Measurements from ENCODE around the gene SGMS1. TPM values are rescaled to one million over a fixed set of nuclear protein-coding genes. Genes with fewer than 3 reads are reported as not detected.

Gene SGMS1
- total RNA-seq, 2 experiments from 2014 or later, result 20.4 to 21.0 TPM

- POLR2A ChIA-PET, result no interaction called here
- no peak overlapping the region for H3K4me3 Mint-ChIP-seq
- peaks cover 10% of the 10 kb centered on the region for H3K4me1 Mint-ChIP-seq
- H3K27me3 Mint-ChIP-seq, result no peaks in the 10 kb centered on the region
- H3K36me3 Mint-ChIP-seq, result peaks cover 24% of the 10 kb centered on the region
- ATAC-seq (ENCODE audit: low read depth) (no peak), DNase-seq (no peak)
- H3K27ac Mint-ChIP-seq, result no peak overlapping the region
- no peaks in the 10 kb centered on the region for H3K9me3 Mint-ChIP-seq
These were observed 298.9 kb downstream of the SGMS1 start for GRCh38 chr10:50324680-50325393.

- Mint-ChIP-seq H3K4me3 (no peak overlapping the region), H3K27ac (no peak overlapping the region), H3K36me3 (peaks cover 27% of the 10 kb centered on the region), H3K9me3 (no peaks in the 10 kb centered on the region), H3K4me1 (peaks cover 10% of the 10 kb centered on the region), H3K27me3 (no peaks in the 10 kb centered on the region)
- POLR2A ChIA-PET, result no interaction called here
- DNase-seq, result no peak
- no peak for ATAC-seq (ENCODE audit: low read depth)
These were observed 299.7 kb downstream of the SGMS1 start for GRCh38 chr10:50324046-50324445.

GRCh38 chr10:50322077-50322476 is 301.7 kb downstream of the SGMS1 start:
- Mint-ChIP-seq H3K27ac (no peak overlapping the region), H3K36me3 (peaks cover 30% of the 10 kb centered on the region), H3K27me3 (no peaks in the 10 kb centered on the region), H3K4me3 (no peak overlapping the region), H3K4me1 (peaks cover 10% of the 10 kb centered on the region), H3K9me3 (no peaks in the 10 kb centered on the region)
- ATAC-seq (ENCODE audit: low read depth), result no peak
- POLR2A ChIA-PET, result no interaction called here
- no peak for DNase-seq

GRCh38 chr10:50318129-50318528 is 305.6 kb downstream of the SGMS1 start:
- no peaks in the 10 kb centered on the region for H3K27me3 Mint-ChIP-seq
- H3K27ac Mint-ChIP-seq, result no peak overlapping the region
- no peaks in the 10 kb centered on the region for H3K9me3 Mint-ChIP-seq
- H3K4me3 Mint-ChIP-seq, result no peak overlapping the region
- POLR2A ChIA-PET, result no interaction called here
- DNase-seq, result no peak
- peaks cover 29% of the 10 kb centered on the region for H3K36me3 Mint-ChIP-seq
- H3K4me1 Mint-ChIP-seq, result peaks cover 7% of the 10 kb centered on the region
- no peak for ATAC-seq (ENCODE audit: low read depth)

GRCh38 chr10:50316695-50317648 is 306.8 kb downstream of the SGMS1 start:
- Mint-ChIP-seq H3K27ac (no peak overlapping the region), H3K36me3 (peaks cover 32% of the 10 kb centered on the region), H3K27me3 (no peaks in the 10 kb centered on the region), H3K4me1 (peaks cover 13% of the 10 kb centered on the region), H3K9me3 (peaks cover 2% of the 10 kb centered on the region), H3K4me3 (no peak overlapping the region)
- ATAC-seq (ENCODE audit: low read depth), result no peak
- POLR2A ChIA-PET, result no interaction called here
- DNase-seq, result no peak

GRCh38 chr10:50316174-50316573 is 307.6 kb downstream of the SGMS1 start:
- no peaks in the 10 kb centered on the region for H3K27me3 Mint-ChIP-seq
- peaks cover 2% of the 10 kb centered on the region for H3K9me3 Mint-ChIP-seq
- peaks cover 13% of the 10 kb centered on the region for H3K4me1 Mint-ChIP-seq
- H3K27ac Mint-ChIP-seq, result no peak overlapping the region
- no peak for ATAC-seq (ENCODE audit: low read depth)
- no peak for DNase-seq
- POLR2A ChIA-PET, result no interaction called here
- H3K4me3 Mint-ChIP-seq, result no peak overlapping the region
- peaks cover 33% of the 10 kb centered on the region for H3K36me3 Mint-ChIP-seq

- no peaks in the 10 kb centered on the region for H3K27me3 Mint-ChIP-seq
- H3K4me3 Mint-ChIP-seq, result no peak overlapping the region
- ATAC-seq (ENCODE audit: low read depth), result no peak
- peaks cover 2% of the 10 kb centered on the region for H3K9me3 Mint-ChIP-seq
- POLR2A ChIA-PET, result no interaction called here
- H3K27ac Mint-ChIP-seq, result no peak overlapping the region
- peaks cover 13% of the 10 kb centered on the region for H3K4me1 Mint-ChIP-seq
- no peak for DNase-seq
- peaks cover 35% of the 10 kb centered on the region for H3K36me3 Mint-ChIP-seq
These were observed 308.3 kb downstream of the SGMS1 start for GRCh38 chr10:50315424-50315823.

- POLR2A ChIA-PET, result no interaction called here
- DNase-seq (no peak), ATAC-seq (ENCODE audit: low read depth) (no peak)
- peaks cover 2% of the 10 kb centered on the region for H3K9me3 Mint-ChIP-seq
- peaks cover 38% of the 10 kb centered on the region for H3K36me3 Mint-ChIP-seq
- peaks cover 13% of the 10 kb centered on the region for H3K4me1 Mint-ChIP-seq
- H3K27me3 Mint-ChIP-seq, result no peaks in the 10 kb centered on the region
- H3K27ac Mint-ChIP-seq, result no peak overlapping the region
- H3K4me3 Mint-ChIP-seq, result no peak overlapping the region
These were observed 309.3 kb downstream of the SGMS1 start for GRCh38 chr10:50314169-50315071.

GRCh38 chr10:50312464-50313437 is 311.0 kb downstream of the SGMS1 start:
- Mint-ChIP-seq H3K9me3 (peaks cover 2% of the 10 kb centered on the region), H3K36me3 (peaks cover 30% of the 10 kb centered on the region), H3K27ac (no peak overlapping the region), H3K27me3 (no peaks in the 10 kb centered on the region), H3K4me1 (peaks cover 13% of the 10 kb centered on the region), H3K4me3 (no peak overlapping the region)
- ATAC-seq (ENCODE audit: low read depth), result no peak
- no peak for DNase-seq
- POLR2A ChIA-PET, result no interaction called here

GRCh38 chr10:50310560-50311174 is 313.1 kb downstream of the SGMS1 start:
- Mint-ChIP-seq H3K27me3 (no peaks in the 10 kb centered on the region), H3K4me3 (no peak overlapping the region), H3K27ac (no peak overlapping the region), H3K4me1 (peaks cover 11% of the 10 kb centered on the region), H3K36me3 (peaks cover 38% of the 10 kb centered on the region), H3K9me3 (peaks cover 2% of the 10 kb centered on the region)
- ATAC-seq (ENCODE audit: low read depth) (peak; percentile 61), DNase-seq (peak; percentile 27)
- POLR2A ChIA-PET, result no interaction called here

GRCh38 chr10:50309342-50309741 is 314.4 kb downstream of the SGMS1 start:
- DNase-seq, result no peak
- Mint-ChIP-seq H3K4me3 (no peak overlapping the region), H3K27me3 (no peaks in the 10 kb centered on the region), H3K36me3 (peaks cover 32% of the 10 kb centered on the region), H3K27ac (no peak overlapping the region), H3K4me1 (peaks cover 6% of the 10 kb centered on the region), H3K9me3 (peaks cover 2% of the 10 kb centered on the region)
- no peak for ATAC-seq (ENCODE audit: low read depth)
- POLR2A ChIA-PET, result no interaction called here

GRCh38 chr10:50304660-50305059 is 319.1 kb downstream of the SGMS1 start:
- H3K4me3 Mint-ChIP-seq, result no peak overlapping the region
- peaks cover 1% of the 10 kb centered on the region for H3K9me3 Mint-ChIP-seq
- H3K27me3 Mint-ChIP-seq, result no peaks in the 10 kb centered on the region
- POLR2A ChIA-PET, result no interaction called here
- peaks cover 2% of the 10 kb centered on the region for H3K4me1 Mint-ChIP-seq
- no peak overlapping the region for H3K27ac Mint-ChIP-seq
- ATAC-seq (ENCODE audit: low read depth) (no peak), DNase-seq (no peak)
- peaks cover 14% of the 10 kb centered on the region for H3K36me3 Mint-ChIP-seq
